CMK (cell line): Measurements from ENCODE around the gene NOSIP.

Experiments
- DNase-seq: peaks from one replicate; pipeline ENCODE4 v3.0.0-alpha.2; 2010; ENCODE audit warnings: low read depth

NOSIP gene

GRCh38 chr19:49594993-49595818 is 14.8 kb upstream of the NOSIP start:
- no peak for DNase-seq

- no peak for DNase-seq
These were observed 14.0 kb upstream of the NOSIP start for GRCh38 chr19:49594157-49594992.

- DNase-seq: peak; percentile 85
These were observed 13.1 kb upstream of the NOSIP start for GRCh38 chr19:49593233-49594113.

GRCh38 chr19:49592486-49593232 is 12.3 kb upstream of the NOSIP start:
- DNase-seq: no peak

- peak; percentile 71 for DNase-seq
These were observed 11.6 kb upstream of the NOSIP start for GRCh38 chr19:49591731-49592485.

- DNase-seq: peak; percentile 70
These were observed 10.8 kb upstream of the NOSIP start, which contains the start of gene PRR12 for GRCh38 chr19:49590971-49591730. Gene PRR12, plus strand, starts transcription at chr19:49591182. Its CDS starts 473 bp downstream, at chr19:49591655.

GRCh38 chr19:49590071-49590970 is 10.0 kb upstream of the NOSIP start:
- peak; percentile 99 for DNase-seq

- DNase-seq: no peak
These were observed 9.1 kb upstream of the NOSIP start for GRCh38 chr19:49589502-49589905.

GRCh38 chr19:49588365-49589122 is 8.2 kb upstream of the NOSIP start:
- no peak for DNase-seq

- no peak for DNase-seq
These were observed 6.9 kb upstream of the NOSIP start for GRCh38 chr19:49587227-49587626.

- no peak for DNase-seq
These were observed 4.7 kb upstream of the NOSIP start for GRCh38 chr19:49585023-49585422.

- no peak for DNase-seq
These were observed 2.9 kb upstream of the NOSIP start for GRCh38 chr19:49583239-49583638.

- DNase-seq: no peak
These were observed 702 bp upstream of the NOSIP start, which contains the start of gene PRRG2 for GRCh38 chr19:49581007-49581508. Gene PRRG2, plus strand, starts transcription at chr19:49581316. Its CDS starts 1,904 bp downstream, at chr19:49583220.

- DNase-seq: no peak
These were observed 451 bp downstream of the NOSIP start for GRCh38 chr19:49579947-49580263.

- no peak for DNase-seq
These were observed 1.2 kb downstream of the NOSIP start for GRCh38 chr19:49579193-49579592.

- DNase-seq: peak; percentile 42
These were observed 6.1 kb downstream of the NOSIP start for GRCh38 chr19:49574206-49574755.

- DNase-seq: no peak
These were observed 6.9 kb downstream of the NOSIP start for GRCh38 chr19:49573425-49573824.
